NB4 (cell line): ENCODE results near the gene ICAM2.
"Not testable (repeated sequence)": the region's sequence is repeated elsewhere in the genome, so short reads cannot be mapped to it uniquely, and the experiment has no call there.

Experiments used
- POLR2A ChIP-seq: IDR thresholded peaks from 2 replicates; pipeline ENCODE4 v1.6.1; 2011; ENCODE audit warnings: mild to moderate bottlenecking; ENCODE audit not compliant: insufficient read length; ENCODE audit errors: extremely low read depth
- TF ChIP-seq, protein P1 (sequence below): IDR thresholded peaks from 2 replicates; pipeline ENCODE4 v1.6.1; 2011; ENCODE audit warnings: low read depth, low read length
- TF ChIP-seq, protein P2 (sequence below): IDR thresholded peaks from one replicate; pipeline ENCODE4 v1.5.1; 2012; ENCODE audit warnings: low read depth, low read length

DNA sequence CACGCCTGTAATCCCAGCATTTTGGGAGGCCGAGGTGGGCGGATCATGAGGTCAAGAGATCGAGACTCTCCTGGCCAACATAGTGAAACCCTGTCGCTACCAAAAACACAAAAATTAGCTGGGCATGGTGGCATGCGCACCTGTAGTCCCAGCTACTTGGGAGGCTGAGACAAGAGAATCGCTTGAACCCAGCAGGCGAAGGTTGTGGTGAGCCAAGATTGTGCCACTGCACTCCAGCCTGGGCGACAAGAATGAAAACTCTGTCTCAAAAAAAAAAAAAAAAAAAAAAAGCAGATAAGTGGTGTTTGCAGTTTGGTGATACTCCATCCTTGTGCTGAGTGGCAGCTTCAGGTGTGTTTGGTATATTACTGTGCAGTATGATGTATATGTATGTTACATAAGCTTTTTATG lies 877 bp downstream of the ICAM2 start:
- not testable (repeated sequence) for TF ChIP-seq POLR2A
- TF ChIP-seq, protein P1, sequence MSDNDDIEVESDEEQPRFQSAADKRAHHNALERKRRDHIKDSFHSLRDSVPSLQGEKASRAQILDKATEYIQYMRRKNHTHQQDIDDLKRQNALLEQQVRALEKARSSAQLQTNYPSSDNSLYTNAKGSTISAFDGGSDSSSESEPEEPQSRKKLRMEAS = not testable (repeated sequence)
- TF ChIP-seq, protein P2, sequence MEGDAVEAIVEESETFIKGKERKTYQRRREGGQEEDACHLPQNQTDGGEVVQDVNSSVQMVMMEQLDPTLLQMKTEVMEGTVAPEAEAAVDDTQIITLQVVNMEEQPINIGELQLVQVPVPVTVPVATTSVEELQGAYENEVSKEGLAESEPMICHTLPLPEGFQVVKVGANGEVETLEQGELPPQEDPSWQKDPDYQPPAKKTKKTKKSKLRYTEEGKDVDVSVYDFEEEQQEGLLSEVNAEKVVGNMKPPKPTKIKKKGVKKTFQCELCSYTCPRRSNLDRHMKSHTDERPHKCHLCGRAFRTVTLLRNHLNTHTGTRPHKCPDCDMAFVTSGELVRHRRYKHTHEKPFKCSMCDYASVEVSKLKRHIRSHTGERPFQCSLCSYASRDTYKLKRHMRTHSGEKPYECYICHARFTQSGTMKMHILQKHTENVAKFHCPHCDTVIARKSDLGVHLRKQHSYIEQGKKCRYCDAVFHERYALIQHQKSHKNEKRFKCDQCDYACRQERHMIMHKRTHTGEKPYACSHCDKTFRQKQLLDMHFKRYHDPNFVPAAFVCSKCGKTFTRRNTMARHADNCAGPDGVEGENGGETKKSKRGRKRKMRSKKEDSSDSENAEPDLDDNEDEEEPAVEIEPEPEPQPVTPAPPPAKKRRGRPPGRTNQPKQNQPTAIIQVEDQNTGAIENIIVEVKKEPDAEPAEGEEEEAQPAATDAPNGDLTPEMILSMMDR = not testable (repeated sequence)
